Neural crest cell (in vitro differentiated cells): ENCODE measurements around the gene TSGA10IP. TPM values are rescaled to one million over a fixed set of nuclear protein-coding genes. Genes with fewer than 3 reads are reported as not detected.

ENCODE experiments used
- DNase-seq: peaks from one replicate; pipeline ENCODE4 v3.0.0; 2021; ENCODE audit warnings: low read depth, mixed read lengths, low spot score
- H3K27ac Mint-ChIP-seq: one replicate; pipeline ENCODE4 v1.8.0; 2021; ENCODE audit warnings: mild to moderate bottlenecking, mixed read lengths; ENCODE audit not compliant: unreplicated experiment
- H3K27me3 Mint-ChIP-seq: 2 replicates; pipeline ENCODE4 v1.8.0; 2021; ENCODE audit warnings: low read depth, mild to moderate bottlenecking, mixed read lengths
- H3K36me3 Mint-ChIP-seq: 2 replicates; pipeline ENCODE4 v1.8.0; 2021; ENCODE audit warnings: low read depth, mild to moderate bottlenecking, mixed read lengths
- H3K4me1 Mint-ChIP-seq: 2 replicates; pipeline ENCODE4 v1.8.0; 2021; ENCODE audit warnings: mixed read lengths
- H3K4me3 Mint-ChIP-seq: one replicate; pipeline ENCODE4 v1.8.0; 2021; ENCODE audit warnings: mild to moderate bottlenecking, mixed read lengths
- H3K9me3 Mint-ChIP-seq: 2 replicates; pipeline ENCODE4 v1.8.0; 2021; ENCODE audit warnings: mixed read lengths
- CTCF ChIP-seq: fragments of 200-600 bp; sonication (generic); conservative IDR thresholded peaks from 2 replicates; pipeline ENCODE4 v1.5.0; 2021; ENCODE audit warnings: antibody characterized with exemption, mild to moderate bottlenecking
- total RNA-seq: library from RNA; stranded (reverse); gene quantifications from 2 replicates; pipeline ENCODE4 v1.2.1, GENCODE V29; 2021

Gene TSGA10IP
- total RNA-seq, 1 donor from 2014 or later, result 2.7 TPM

- Mint-ChIP-seq H3K36me3 (peaks cover 20% of the 10 kb centered on the region), H3K9me3 (no peaks in the 10 kb centered on the region), H3K27me3 (no peaks in the 10 kb centered on the region), H3K4me3 (no peak overlapping the region), H3K27ac (no peak overlapping the region), H3K4me1 (peaks cover 15% of the 10 kb centered on the region)
- TF ChIP-seq CTCF, result no peak
- no peak for DNase-seq
Observed at GRCh38 chr11:65967329-65967934, 22.2 kb downstream of the TSGA10IP start.

- no peaks in the 10 kb centered on the region for H3K27me3 Mint-ChIP-seq
- no peak for TF ChIP-seq CTCF
- H3K9me3 Mint-ChIP-seq, result no peaks in the 10 kb centered on the region
- no peak for DNase-seq
- peaks cover 6% of the 10 kb centered on the region for H3K4me1 Mint-ChIP-seq
- H3K27ac Mint-ChIP-seq, result peak overlapping the region; percentile 50
- peak overlapping the region; percentile 66 for H3K4me3 Mint-ChIP-seq
- H3K36me3 Mint-ChIP-seq, result peaks cover 23% of the 10 kb centered on the region
Observed at GRCh38 chr11:65968600-65969482, 23.6 kb downstream of the TSGA10IP start.

GRCh38 chr11:65972116-65972515, 26.8 kb downstream of the TSGA10IP start:
- Mint-ChIP-seq H3K27ac (no peak overlapping the region), H3K4me1 (peaks cover 6% of the 10 kb centered on the region), H3K4me3 (peak overlapping the region; percentile 9), H3K9me3 (no peaks in the 10 kb centered on the region), H3K36me3 (peaks cover 20% of the 10 kb centered on the region), H3K27me3 (no peaks in the 10 kb centered on the region)
- no peak for TF ChIP-seq CTCF
- DNase-seq, result no peak

GRCh38 chr11:65973439-65974110, 28.3 kb downstream of the TSGA10IP start:
- Mint-ChIP-seq H3K27ac (no peak overlapping the region), H3K4me3 (no peak overlapping the region), H3K36me3 (peaks cover 17% of the 10 kb centered on the region), H3K9me3 (no peaks in the 10 kb centered on the region), H3K4me1 (peaks cover 6% of the 10 kb centered on the region), H3K27me3 (no peaks in the 10 kb centered on the region)
- TF ChIP-seq CTCF, result no peak
- DNase-seq, result no peak

- peaks cover 9% of the 10 kb centered on the region for H3K36me3 Mint-ChIP-seq
- no peaks in the 10 kb centered on the region for H3K4me1 Mint-ChIP-seq
- DNase-seq, result no peak
- no peak overlapping the region for H3K27ac Mint-ChIP-seq
- no peak for TF ChIP-seq CTCF
- H3K4me3 Mint-ChIP-seq, result no peak overlapping the region
- H3K9me3 Mint-ChIP-seq, result no peaks in the 10 kb centered on the region
- no peaks in the 10 kb centered on the region for H3K27me3 Mint-ChIP-seq
Observed at GRCh38 chr11:65975771-65976170, 30.5 kb downstream of the TSGA10IP start.
